ENCODE data around the gene GASK1A. TPM values are rescaled to one million over a fixed set of nuclear protein-coding genes. Genes with fewer than 3 reads are reported as not detected.

GASK1A gene
- total RNA-seq, 1 experiment from 2014 or later = 1.4 TPM

DNA sequence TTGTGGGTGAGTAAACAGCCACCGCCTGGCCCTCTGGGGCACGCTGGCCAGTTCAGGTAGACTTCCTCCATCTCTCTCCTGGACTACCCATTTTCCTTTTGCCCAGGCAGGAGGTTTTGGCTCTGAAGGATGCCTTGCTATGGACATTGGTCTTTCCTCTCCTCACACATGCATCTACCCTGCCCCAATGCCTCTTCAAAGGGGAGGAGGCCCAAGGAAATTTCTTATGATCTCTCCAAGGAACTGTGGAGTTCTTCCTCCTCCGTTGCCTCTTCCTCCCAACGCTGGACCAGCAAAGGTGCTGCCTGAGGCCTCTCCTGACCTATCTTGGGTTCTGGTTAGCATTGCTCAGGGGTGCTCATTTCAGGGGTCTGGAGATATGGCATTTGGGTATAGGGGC, 93.2 kb downstream of the GASK1A start:
- TF ChIP-seq EZH2 (IDR thresholded peaks at IDR 0.05; ENCODE audit: borderline replicate concordance, low read depth, low read length, poor library complexity, severe bottlenecking) = no peak
- TF ChIP-seq, protein P1, sequence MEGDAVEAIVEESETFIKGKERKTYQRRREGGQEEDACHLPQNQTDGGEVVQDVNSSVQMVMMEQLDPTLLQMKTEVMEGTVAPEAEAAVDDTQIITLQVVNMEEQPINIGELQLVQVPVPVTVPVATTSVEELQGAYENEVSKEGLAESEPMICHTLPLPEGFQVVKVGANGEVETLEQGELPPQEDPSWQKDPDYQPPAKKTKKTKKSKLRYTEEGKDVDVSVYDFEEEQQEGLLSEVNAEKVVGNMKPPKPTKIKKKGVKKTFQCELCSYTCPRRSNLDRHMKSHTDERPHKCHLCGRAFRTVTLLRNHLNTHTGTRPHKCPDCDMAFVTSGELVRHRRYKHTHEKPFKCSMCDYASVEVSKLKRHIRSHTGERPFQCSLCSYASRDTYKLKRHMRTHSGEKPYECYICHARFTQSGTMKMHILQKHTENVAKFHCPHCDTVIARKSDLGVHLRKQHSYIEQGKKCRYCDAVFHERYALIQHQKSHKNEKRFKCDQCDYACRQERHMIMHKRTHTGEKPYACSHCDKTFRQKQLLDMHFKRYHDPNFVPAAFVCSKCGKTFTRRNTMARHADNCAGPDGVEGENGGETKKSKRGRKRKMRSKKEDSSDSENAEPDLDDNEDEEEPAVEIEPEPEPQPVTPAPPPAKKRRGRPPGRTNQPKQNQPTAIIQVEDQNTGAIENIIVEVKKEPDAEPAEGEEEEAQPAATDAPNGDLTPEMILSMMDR (conservative IDR thresholded peaks at IDR 0.05; ENCODE audit: low read depth, low read length) = no peak
- DNase-seq (ENCODE audit: low spot score) = no peak
- Histone ChIP-seq H3K36me3 (ENCODE audit: insufficient read depth, low read length, poor library complexity, severe bottlenecking) (no peaks in the 10 kb centered on the region), H3K4me3 (ENCODE audit: low read depth, low read length, poor library complexity, severe bottlenecking) (no peak overlapping the region), H3K27me3 (replicated peaks; ENCODE audit: insufficient read depth, low read depth, low read length, poor library complexity) (no peaks in the 10 kb centered on the region), H3K27ac (ENCODE audit: low read depth, low read length, poor library complexity, severe bottlenecking) (no peak overlapping the region), H3K9me3 (ENCODE audit: low read depth, low read length, poor library complexity, severe bottlenecking) (no peaks in the 10 kb centered on the region), H3K4me1 (ENCODE audit: insufficient read depth, low read length, poor library complexity, severe bottlenecking) (no peaks in the 10 kb centered on the region)
- intact Hi-C loops (cut with micrococcal nuclease; ENCODE audit: unreplicated experiment) = no loop called here
- no TSS peak for BruUV-seq (replicated peaks)
- ChIA-PET CTCF (no interaction called here), POLR2A (ENCODE audit: low non-redundant PET) (no interaction called here)

DNA sequence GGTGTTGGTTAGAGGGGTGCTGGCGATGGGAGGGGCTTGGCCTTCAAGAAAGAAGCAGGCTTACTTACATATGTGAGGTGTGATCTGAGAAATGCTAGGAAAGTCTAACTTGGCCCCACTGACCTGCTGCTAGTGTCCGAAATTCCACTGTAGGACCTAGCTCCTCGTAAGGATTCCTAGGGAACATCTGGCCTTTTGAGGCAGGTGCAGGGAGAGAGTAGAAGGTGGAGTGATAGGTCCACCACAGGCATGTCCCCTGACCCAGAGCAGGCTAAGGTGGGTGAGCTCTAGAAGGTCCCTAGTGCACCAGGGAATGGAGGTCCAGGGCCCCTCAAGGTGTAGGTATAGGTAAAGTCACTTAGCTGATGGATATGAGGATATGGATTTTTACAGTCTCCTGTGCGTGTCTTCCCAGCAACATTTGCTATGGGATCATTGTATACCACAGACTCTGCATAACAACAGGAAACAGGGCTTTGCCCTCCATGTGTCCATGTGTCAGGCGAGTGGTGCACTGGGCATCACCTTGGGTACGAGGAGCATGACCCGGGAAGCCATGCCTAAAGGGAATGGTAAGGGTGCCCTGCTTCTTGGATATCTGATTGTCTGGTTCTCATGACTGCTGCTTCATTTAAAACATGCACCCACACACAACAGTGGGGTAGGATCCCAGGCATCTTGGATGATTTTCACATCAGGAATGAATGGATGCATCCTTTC, 94.2 kb downstream of the GASK1A start:
- CTCF ChIA-PET = no interaction called here
- H3K27ac ChIP-seq (ENCODE audit: low read depth, low read length, poor library complexity, severe bottlenecking) = no peak overlapping the region
- POLR2A ChIA-PET (ENCODE audit: low non-redundant PET) = no interaction called here
- BruUV-seq (replicated peaks) = no TSS peak
- TF ChIP-seq, protein P1 (conservative IDR thresholded peaks at IDR 0.05; ENCODE audit: low read depth, low read length) = no peak
- TF ChIP-seq EZH2 (IDR thresholded peaks at IDR 0.05; ENCODE audit: borderline replicate concordance, low read depth, low read length, poor library complexity, severe bottlenecking) = no peak
- no peaks in the 10 kb centered on the region for H3K36me3 ChIP-seq (ENCODE audit: insufficient read depth, low read length, poor library complexity, severe bottlenecking)
- no peaks in the 10 kb centered on the region for H3K9me3 ChIP-seq (ENCODE audit: low read depth, low read length, poor library complexity, severe bottlenecking)
- no peaks in the 10 kb centered on the region for H3K27me3 ChIP-seq (replicated peaks; ENCODE audit: insufficient read depth, low read depth, low read length, poor library complexity)
- no peak overlapping the region for H3K4me3 ChIP-seq (ENCODE audit: low read depth, low read length, poor library complexity, severe bottlenecking)
- intact Hi-C loops (cut with micrococcal nuclease; ENCODE audit: unreplicated experiment) = no loop called here
- H3K4me1 ChIP-seq (ENCODE audit: insufficient read depth, low read length, poor library complexity, severe bottlenecking) = no peaks in the 10 kb centered on the region
- DNase-seq (ENCODE audit: low spot score) = no peak

DNA sequence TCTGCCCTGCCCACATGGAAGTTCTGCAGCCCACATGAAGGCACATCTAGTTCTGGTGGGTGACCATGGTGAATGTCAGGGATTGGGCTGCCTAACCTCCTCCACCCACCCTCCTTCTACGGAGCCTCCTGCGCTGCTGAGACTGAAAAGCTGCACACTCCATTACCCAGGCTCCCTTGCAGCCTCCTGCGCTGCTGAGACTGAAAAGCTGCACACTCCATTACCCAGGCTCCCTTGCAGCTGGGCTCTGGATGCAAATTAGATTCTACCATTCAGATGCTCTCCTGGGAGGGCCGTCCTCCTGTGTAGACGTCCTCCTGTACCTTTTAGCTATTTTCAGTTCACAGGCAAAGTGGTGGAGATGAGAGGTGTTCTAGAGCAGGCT, 94.7 kb downstream of the GASK1A start:
- CTCF ChIA-PET = no interaction called here

More for the DNA sequence above, 94.7 kb downstream of the GASK1A start:
- H3K36me3 ChIP-seq (ENCODE audit: insufficient read depth, low read length, poor library complexity, severe bottlenecking) = no peaks in the 10 kb centered on the region
- no peak overlapping the region for H3K4me3 ChIP-seq (ENCODE audit: low read depth, low read length, poor library complexity, severe bottlenecking)
- no TSS peak for BruUV-seq (replicated peaks)
- H3K9me3 ChIP-seq (ENCODE audit: low read depth, low read length, poor library complexity, severe bottlenecking) = no peaks in the 10 kb centered on the region
- no peaks in the 10 kb centered on the region for H3K27me3 ChIP-seq (replicated peaks; ENCODE audit: insufficient read depth, low read depth, low read length, poor library complexity)
- POLR2A ChIA-PET (ENCODE audit: low non-redundant PET) = no interaction called here
- intact Hi-C loops (cut with micrococcal nuclease; ENCODE audit: unreplicated experiment) = no loop called here
- TF ChIP-seq EZH2 (IDR thresholded peaks at IDR 0.05; ENCODE audit: borderline replicate concordance, low read depth, low read length, poor library complexity, severe bottlenecking) = no peak
- TF ChIP-seq, protein P1 (conservative IDR thresholded peaks at IDR 0.05; ENCODE audit: low read depth, low read length) = no peak
- H3K4me1 ChIP-seq (ENCODE audit: insufficient read depth, low read length, poor library complexity, severe bottlenecking) = no peaks in the 10 kb centered on the region
- no peak overlapping the region for H3K27ac ChIP-seq (ENCODE audit: low read depth, low read length, poor library complexity, severe bottlenecking)
- no peak for DNase-seq (ENCODE audit: low spot score)

All from A673 (cell line).